Stimulated activated CD8-positive, alpha-beta memory T cell treated with anti-CD3 and anti-CD28 coated beads, Interleukin-4, amount 100 ng/mL, for 24 hours (primary cell): ENCODE results near the gene PPL.

Experiments
- DNase-seq: peaks from one replicate; pipeline ENCODE4 v3.0.0-alpha.2; 2020; ENCODE audit warnings: low read depth

The PPL gene

GRCh38 chr16:4888428-4889135 is 48.4 kb downstream of the PPL start:
- DNase-seq: no peak

GRCh38 chr16:4886151-4886550 is 50.8 kb downstream of the PPL start:
- no peak for DNase-seq

- DNase-seq: no peak
Observed at GRCh38 chr16:4884972-4885874, 51.7 kb downstream of the PPL start.

- DNase-seq: no peak
Observed at GRCh38 chr16:4884209-4884608, 52.7 kb downstream of the PPL start.

- DNase-seq: no peak
Observed at GRCh38 chr16:4883501-4883900, 53.4 kb downstream of the PPL start.

GRCh38 chr16:4882633-4883285 is 54.2 kb downstream of the PPL start:
- no peak for DNase-seq

GRCh38 chr16:4882000-4882632 is 54.8 kb downstream of the PPL start:
- DNase-seq: no peak

GRCh38 chr16:4880006-4880580 is 56.9 kb downstream of the PPL start:
- no peak for DNase-seq

GRCh38 chr16:4879049-4879448 is 57.9 kb downstream of the PPL start:
- no peak for DNase-seq

GRCh38 chr16:4877380-4877685 is 59.6 kb downstream of the PPL start:
- no peak for DNase-seq

GRCh38 chr16:4876646-4877379 is 60.1 kb downstream of the PPL start:
- no peak for DNase-seq

- no peak for DNase-seq
Observed at GRCh38 chr16:4874666-4875065, 62.3 kb downstream of the PPL start.

- DNase-seq: no peak
Observed at GRCh38 chr16:4873091-4873490, 63.9 kb downstream of the PPL start.

GRCh38 chr16:4871071-4871470 is 65.9 kb downstream of the PPL start:
- DNase-seq: no peak

GRCh38 chr16:4870138-4870671 is 66.7 kb downstream of the PPL start:
- DNase-seq: no peak

GRCh38 chr16:4869147-4869805 is 67.7 kb downstream of the PPL start:
- DNase-seq: no peak

GRCh38 chr16:4868535-4868934 is 68.4 kb downstream of the PPL start:
- DNase-seq: no peak

GRCh38 chr16:4868026-4868425 is 68.9 kb downstream of the PPL start:
- DNase-seq: no peak

- no peak for DNase-seq
Observed at GRCh38 chr16:4866586-4866985, 70.4 kb downstream of the PPL start.

- no peak for DNase-seq
Observed at GRCh38 chr16:4865231-4865860, 71.6 kb downstream of the PPL start.
